ENCODE data around the gene AKT2.
A peak's percentile ranks its signal among the peaks of the same experiment; 100 is the strongest.

The AKT2 gene

GRCh38 chr19:40279120-40279551 lies 6.0 kb downstream of the AKT2 start:
- TF ChIP-seq CTCF (IDR thresholded peaks at IDR 0.05; ENCODE audit: extremely low read depth, missing control alignments), result no peak

GRCh38 chr19:40278361-40279035 lies 6.6 kb downstream of the AKT2 start:
- no peak for DNase-seq (ENCODE audit: low spot score)
- no peak for TF ChIP-seq CTCF (IDR thresholded peaks at IDR 0.05; ENCODE audit: extremely low read depth, missing control alignments)

More at GRCh38 chr19:40279120-40279551, 6.0 kb downstream of the AKT2 start:
- DNase-seq (ENCODE audit: low spot score), result no peak

GRCh38 chr19:40277356-40278059 lies 7.6 kb downstream of the AKT2 start:
- TF ChIP-seq CTCF (IDR thresholded peaks at IDR 0.05; ENCODE audit: extremely low read depth, missing control alignments), result no peak
- DNase-seq (ENCODE audit: low spot score), result no peak

- peak; percentile 72 for DNase-seq (ENCODE audit: low spot score)
- TF ChIP-seq CTCF (IDR thresholded peaks at IDR 0.05; ENCODE audit: extremely low read depth, missing control alignments), result no peak
These were observed 10.3 kb downstream of the AKT2 start for GRCh38 chr19:40274585-40275544.

GRCh38 chr19:40273469-40274360 lies 11.4 kb downstream of the AKT2 start:
- TF ChIP-seq CTCF (IDR thresholded peaks at IDR 0.05; ENCODE audit: extremely low read depth, missing control alignments), result no peak
- no peak for DNase-seq (ENCODE audit: low spot score)

- no peak for DNase-seq (ENCODE audit: low spot score)
- TF ChIP-seq CTCF (IDR thresholded peaks at IDR 0.05; ENCODE audit: extremely low read depth, missing control alignments), result no peak
These were observed 12.9 kb downstream of the AKT2 start for GRCh38 chr19:40272261-40272660.
